Stimulated activated naive B cell treated with anti-CD40 and anti-IgM and Interleukin-4, amounts not matched to agents 10 μg/mL and 1 μg/mL and 100 μg/mL, for 72 hours (primary cell): ENCODE results near the gene FGF6.

Source experiments
- ATAC-seq, 2 donors: fragments of 150-1000 bp; cut with Tn5 transposase; replicated peaks; 2 replicates each; pipeline ENCODE4 v1.10.0; 2021; ENCODE audit warnings: moderate library complexity in 1 of 2
- DNase-seq: peaks from one replicate; pipeline ENCODE4 v3.0.0; 2021
- H3K27ac Mint-ChIP-seq: one replicate; pipeline ENCODE4 v1.8.0; 2022; ENCODE audit warnings: mild to moderate bottlenecking, mixed read lengths
- H3K27me3 Mint-ChIP-seq, 2 donors: one replicate each; pipeline ENCODE4 v1.8.0; 2022; ENCODE audit warnings: mixed read lengths in 2 of 2
- H3K36me3 Mint-ChIP-seq, 2 donors: one replicate each; pipeline ENCODE4 v1.8.0; 2022; ENCODE audit warnings: mixed read lengths in 2 of 2, mild to moderate bottlenecking in 1 of 2
- H3K4me1 Mint-ChIP-seq, 2 donors: one replicate each; pipeline ENCODE4 v1.8.0; 2022; ENCODE audit warnings: mixed read lengths in 2 of 2, mild to moderate bottlenecking in 1 of 2
- H3K4me3 Mint-ChIP-seq, 2 donors: one replicate each; pipeline ENCODE4 v1.8.0; 2022; ENCODE audit warnings: mild to moderate bottlenecking in 2 of 2, mixed read lengths in 2 of 2, moderate library complexity in 1 of 2
- H3K9me3 Mint-ChIP-seq, 2 donors: one replicate each; pipeline ENCODE4 v1.8.0; 2022; ENCODE audit warnings: mixed read lengths in 2 of 2, mild to moderate bottlenecking in 1 of 2

The FGF6 gene

DNA sequence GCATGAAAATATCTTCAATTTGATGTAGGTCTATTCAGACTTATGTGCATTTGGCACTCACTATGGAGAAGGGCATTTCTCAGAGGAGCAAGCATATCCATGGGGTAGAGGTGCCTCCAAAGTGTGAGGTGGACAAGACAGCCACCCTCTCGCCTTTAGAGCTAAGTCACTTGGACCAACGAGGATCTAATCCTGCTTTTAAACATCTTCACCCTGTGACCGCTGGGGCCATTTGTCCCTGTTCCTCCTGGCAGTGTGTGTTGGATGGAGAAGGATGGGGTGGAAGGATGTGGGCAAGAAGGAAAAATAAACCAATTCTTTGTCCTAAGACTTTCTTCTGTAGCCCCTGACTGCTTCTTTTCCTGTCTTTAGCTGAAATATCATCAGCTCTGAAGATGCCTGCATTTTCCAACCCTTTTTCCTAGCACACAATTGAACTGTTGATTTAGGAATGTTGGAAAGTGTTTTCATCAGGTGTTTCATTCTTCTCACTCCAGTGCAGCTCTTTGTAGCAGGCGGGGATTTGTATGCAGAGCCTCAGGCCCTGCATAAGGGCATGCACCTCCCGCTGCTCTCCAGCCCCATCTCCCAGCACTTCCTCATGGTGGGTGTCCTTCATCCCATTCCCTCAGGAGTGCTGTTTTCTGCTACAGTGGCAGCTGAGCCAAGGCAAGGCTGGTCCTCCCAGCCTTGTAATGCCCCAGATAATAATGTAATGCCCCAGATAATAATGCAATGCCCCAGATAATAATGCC lies 5.3 kb downstream of the FGF6 start:
- H3K9me3 Mint-ChIP-seq, result no peaks in the 10 kb centered on the region
- no peak overlapping the region for H3K4me3 Mint-ChIP-seq
- ATAC-seq, result no peak
- peaks cover 2 to 13% of the 10 kb centered on the region in 2 donors for H3K36me3 Mint-ChIP-seq
- H3K4me1 Mint-ChIP-seq, result peaks cover 53 to 83% of the 10 kb centered on the region in 2 donors
- H3K27me3 Mint-ChIP-seq, result peaks cover 0 to 2% of the 10 kb centered on the region in 2 donors
- no peak for DNase-seq
- peak overlapping the region; percentile 91 for H3K27ac Mint-ChIP-seq

DNA sequence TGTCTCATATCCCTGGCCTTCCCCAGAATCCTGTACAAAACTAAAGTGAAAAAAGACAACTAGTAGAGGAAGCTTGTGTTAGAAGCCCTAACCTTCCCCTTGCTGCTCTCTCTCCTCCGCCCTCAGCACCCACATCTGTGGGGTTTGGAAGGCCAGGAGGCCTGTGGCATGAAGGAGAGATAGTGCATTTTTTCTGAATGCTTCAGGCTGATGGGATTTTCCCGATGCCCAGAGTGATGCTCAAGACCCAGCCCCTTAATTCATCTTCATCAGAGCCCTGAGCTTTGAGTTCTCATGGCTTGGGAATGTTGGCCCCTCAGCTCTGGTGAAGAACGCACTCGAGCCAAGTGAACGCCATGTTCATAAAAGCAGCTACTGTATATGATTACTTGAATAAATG lies 5.9 kb downstream of the FGF6 start:
- Mint-ChIP-seq H3K27ac (peak overlapping the region; percentile 91), H3K4me1 (peaks cover 59 to 89% of the 10 kb centered on the region in 2 donors), H3K36me3 (peaks cover 2 to 20% of the 10 kb centered on the region in 2 donors), H3K27me3 (no peaks in the 10 kb centered on the region), H3K9me3 (no peaks in the 10 kb centered on the region), H3K4me3 (peak overlapping the region; percentile 39 to 54)
- peak; percentile 10 to 28 for ATAC-seq
- DNase-seq, result no peak

DNA sequence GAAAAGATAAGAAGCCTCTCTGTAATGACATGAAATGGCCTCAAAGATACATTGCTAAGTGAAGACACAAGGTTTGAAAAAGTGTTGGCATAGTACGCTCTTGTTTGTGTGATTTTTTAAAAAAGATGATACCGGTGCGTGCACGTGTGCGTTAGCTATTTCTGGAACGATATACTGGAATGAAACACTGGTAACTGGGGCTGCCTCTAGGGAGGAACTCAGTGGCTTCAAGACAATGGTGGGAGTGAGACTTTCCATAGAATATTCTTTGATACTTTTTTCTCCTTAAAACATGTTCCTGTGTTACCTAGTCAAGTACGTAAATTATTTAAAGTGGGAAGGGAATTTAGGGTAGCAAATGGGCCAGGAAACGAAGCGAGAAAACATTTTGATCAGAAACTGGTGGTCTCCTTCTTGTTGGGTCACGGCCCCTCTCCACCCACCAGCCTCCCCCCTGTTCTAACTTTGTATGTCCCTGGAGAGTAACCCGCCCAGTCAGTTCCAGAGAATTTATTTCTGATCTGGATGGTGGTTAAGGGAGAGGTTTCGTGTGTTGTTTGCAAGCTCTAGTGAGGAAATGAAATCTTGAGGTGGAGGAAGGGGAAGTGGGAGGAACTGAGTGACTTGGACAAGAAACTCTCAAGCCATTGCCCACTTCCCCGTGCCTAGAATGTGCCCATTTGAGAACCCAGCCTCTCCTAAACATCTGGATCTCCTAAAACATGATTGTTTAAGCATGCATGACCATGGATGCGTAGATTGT lies 6.6 kb downstream of the FGF6 start:
- peak overlapping the region; percentile 39 to 54 for H3K4me3 Mint-ChIP-seq
- H3K27me3 Mint-ChIP-seq, result no peaks in the 10 kb centered on the region
- DNase-seq (peak; percentile 79), ATAC-seq (peak; percentile 78 to 82)
- peaks cover 66 to 93% of the 10 kb centered on the region in 2 donors for H3K4me1 Mint-ChIP-seq
- no peaks in the 10 kb centered on the region for H3K9me3 Mint-ChIP-seq
- peak overlapping the region; percentile 91 for H3K27ac Mint-ChIP-seq
- H3K36me3 Mint-ChIP-seq, result peaks cover under 1 to 23% of the 10 kb centered on the region in 2 donors

DNA sequence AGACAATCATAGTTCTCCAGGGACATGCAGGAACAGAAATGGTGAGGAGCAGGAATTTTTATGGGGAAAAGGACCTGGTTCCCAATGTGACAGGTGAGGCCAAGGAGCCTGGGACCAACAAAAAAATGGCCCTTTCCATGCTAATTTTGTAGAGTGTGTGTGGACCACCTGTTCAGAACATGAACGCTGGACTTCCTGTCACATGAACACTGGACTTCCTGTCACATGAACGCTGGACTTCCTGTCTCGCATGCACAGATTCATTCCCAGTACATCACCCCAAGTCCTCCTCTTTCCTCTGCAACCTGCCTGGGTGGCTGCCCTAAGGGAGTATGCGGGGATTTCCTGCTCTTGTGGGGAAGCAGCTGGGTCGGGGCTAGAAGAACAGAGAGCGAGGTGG lies 10.1 kb downstream of the FGF6 start:
- no peak for ATAC-seq
- peak overlapping the region; percentile 96 for H3K27ac Mint-ChIP-seq
- H3K4me1 Mint-ChIP-seq, result peaks cover 63 to 85% of the 10 kb centered on the region in 2 donors
- H3K4me3 Mint-ChIP-seq, result peak overlapping the region in 1 of 2 donors; percentile 44
- no peaks in the 10 kb centered on the region for H3K27me3 Mint-ChIP-seq
- DNase-seq, result peak; percentile 11
- H3K9me3 Mint-ChIP-seq, result no peaks in the 10 kb centered on the region
- peaks cover 0 to 27% of the 10 kb centered on the region in 2 donors for H3K36me3 Mint-ChIP-seq

DNA sequence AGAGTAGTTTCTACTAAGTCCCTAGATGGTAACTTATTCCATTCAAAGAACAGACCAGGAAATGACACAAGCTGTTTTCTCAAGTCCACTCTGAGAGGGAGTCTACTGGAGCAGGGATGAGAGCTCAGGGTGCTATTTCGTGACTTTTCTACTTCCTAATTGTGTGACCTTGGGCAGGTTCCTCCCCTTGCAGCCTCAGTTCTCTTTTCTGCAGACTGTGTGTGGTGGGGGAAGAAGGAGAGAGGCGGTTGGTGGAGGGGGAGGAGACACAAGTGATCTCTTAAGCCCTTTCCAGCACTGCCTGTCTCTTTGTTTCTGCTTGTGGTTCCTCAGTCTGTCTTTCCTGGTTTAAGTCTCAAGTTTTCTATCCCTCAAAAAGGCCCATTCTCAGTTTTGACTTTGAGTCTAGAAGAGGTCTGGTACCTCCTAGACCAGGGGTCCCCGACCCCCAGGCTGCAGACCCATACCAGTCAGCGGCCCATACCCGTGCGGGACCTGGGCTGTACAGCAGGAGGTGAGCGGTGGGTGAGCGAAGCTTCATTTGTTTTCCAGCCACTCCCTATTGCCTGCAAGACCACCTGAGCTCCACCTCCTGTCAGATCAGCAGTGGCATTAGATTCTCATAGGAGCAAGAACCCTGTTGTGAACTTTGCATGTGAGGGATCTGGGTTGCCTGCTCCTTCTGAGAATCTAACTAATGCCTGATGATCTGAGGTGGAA lies 10.7 kb downstream of the FGF6 start:
- Mint-ChIP-seq H3K27ac (peak overlapping the region; percentile 96), H3K36me3 (peaks cover 0 to 27% of the 10 kb centered on the region in 2 donors), H3K4me3 (peak overlapping the region; percentile 11 to 14), H3K4me1 (peaks cover 59 to 83% of the 10 kb centered on the region in 2 donors), H3K9me3 (no peaks in the 10 kb centered on the region), H3K27me3 (no peaks in the 10 kb centered on the region)
- peak; percentile 68 for DNase-seq
- peak; percentile 71 to 79 for ATAC-seq

DNA sequence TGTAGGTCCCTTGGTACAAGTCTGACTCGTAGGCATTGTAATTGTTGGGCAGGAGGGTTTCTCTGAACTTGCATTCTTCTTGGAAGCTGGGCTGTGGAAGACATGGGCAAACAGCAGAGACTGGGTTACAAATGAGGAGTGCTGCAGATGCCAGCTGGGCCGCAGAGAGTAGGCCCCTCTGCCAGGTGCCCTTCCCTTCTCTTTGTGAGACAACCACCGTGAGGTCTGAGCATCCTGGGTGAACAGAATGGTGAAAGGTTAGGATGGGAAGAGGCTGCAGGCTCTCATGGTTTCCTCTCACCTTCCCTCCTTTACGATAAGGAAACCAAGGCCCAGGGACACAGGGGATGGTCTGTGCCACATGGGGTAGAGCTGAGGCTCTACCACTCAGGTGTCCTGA lies 11.3 kb downstream of the FGF6 start:
- Mint-ChIP-seq H3K36me3 (peaks cover 0 to 27% of the 10 kb centered on the region in 2 donors), H3K27ac (peak overlapping the region; percentile 96), H3K4me1 (peaks cover 53 to 78% of the 10 kb centered on the region in 2 donors)

DNA sequence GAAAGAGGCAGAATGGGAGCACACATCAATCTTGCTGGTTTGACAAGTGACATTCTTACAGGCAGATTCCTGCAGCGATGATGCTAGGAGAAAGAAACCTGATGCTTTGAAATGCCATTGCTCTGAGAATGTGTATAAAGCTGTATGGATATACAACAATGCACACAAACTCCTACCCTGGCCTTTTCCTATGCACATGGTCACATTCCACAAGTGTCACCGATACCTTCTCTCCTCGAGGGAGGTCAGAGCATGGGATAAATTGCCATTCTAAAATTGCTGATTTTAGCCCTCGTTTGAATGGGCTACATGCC lies 11.9 kb downstream of the FGF6 start:
- DNase-seq, result no peak
- Mint-ChIP-seq H3K4me1 (peaks cover 47 to 72% of the 10 kb centered on the region in 2 donors), H3K4me3 (no peak overlapping the region), H3K9me3 (no peaks in the 10 kb centered on the region), H3K27me3 (no peaks in the 10 kb centered on the region), H3K27ac (peak overlapping the region; percentile 96), H3K36me3 (peaks cover 0 to 27% of the 10 kb centered on the region in 2 donors)
- no peak for ATAC-seq

More for the DNA sequence above, 11.3 kb downstream of the FGF6 start:
- Mint-ChIP-seq H3K9me3 (no peaks in the 10 kb centered on the region), H3K4me3 (peak overlapping the region; percentile 11 to 14), H3K27me3 (no peaks in the 10 kb centered on the region)
- ATAC-seq, result no peak
- no peak for DNase-seq

DNA sequence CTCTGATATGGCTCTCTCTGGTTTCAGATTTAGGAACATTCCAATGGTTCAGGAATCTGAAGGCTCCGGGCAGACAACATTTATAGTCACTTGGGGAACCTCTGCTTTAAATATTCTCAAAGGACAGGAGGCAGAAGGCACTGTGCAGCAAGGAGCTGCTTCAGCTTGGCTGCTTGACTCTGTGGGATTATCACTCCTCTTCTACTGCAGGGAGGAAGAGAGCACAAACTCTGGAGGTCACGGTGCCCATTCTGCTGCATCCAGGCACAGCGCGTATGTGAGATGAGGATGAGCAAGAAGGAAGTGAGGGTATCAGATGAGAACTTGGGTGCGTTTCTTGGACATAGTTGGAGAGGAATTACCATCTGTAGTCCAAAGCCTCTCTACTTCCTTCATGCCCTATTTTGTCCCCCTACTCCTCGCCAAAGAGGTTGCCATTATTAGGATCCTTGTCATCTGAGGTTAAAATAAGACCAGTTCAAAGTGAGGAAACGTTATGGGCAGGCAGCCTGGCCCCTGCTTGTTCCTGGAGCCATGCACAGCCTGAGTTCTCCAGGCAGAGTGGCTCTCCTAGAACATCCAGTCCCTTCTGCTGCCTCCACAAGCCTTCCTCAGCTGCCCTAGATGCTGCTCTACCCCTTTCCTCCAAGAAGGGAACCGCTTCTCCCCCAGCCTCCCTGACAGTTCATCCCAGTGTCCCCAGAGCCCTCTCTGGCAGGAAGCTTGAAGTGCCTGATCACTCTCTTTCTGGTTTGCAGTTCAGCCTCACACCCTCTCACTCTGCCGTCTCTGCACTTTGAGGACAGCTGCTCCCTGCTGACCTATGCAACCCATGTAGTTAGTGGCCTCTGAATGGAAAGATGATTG lies 12.5 kb downstream of the FGF6 start:
- DNase-seq, result no peak
- Mint-ChIP-seq H3K27me3 (no peaks in the 10 kb centered on the region), H3K27ac (peak overlapping the region; percentile 90), H3K4me1 (peaks cover 43 to 66% of the 10 kb centered on the region in 2 donors), H3K36me3 (peaks cover 0 to 24% of the 10 kb centered on the region in 2 donors), H3K4me3 (no peak overlapping the region), H3K9me3 (no peaks in the 10 kb centered on the region)
- ATAC-seq, result no peak

DNA sequence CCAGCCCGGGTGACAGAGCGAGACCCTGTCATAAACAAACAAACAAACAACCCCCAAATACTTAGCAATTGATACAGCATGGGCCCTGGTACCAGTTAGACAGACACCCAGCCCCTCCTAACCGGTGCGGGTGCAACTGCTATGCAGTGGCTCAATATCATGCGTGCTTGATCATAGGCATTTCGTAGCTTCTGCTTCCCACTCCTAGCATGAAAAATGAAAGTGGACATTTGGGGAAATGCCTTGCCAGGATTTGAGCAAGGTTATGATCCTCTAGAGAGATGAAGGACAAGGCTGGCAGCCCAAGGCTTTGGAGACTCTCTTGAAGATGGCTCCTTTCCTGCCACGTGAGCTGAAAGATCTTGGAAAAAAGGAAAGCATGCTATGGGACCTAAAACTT lies 13.7 kb downstream of the FGF6 start:
- Mint-ChIP-seq H3K36me3 (peaks cover 0 to 22% of the 10 kb centered on the region in 2 donors), H3K4me1 (peaks cover 39 to 58% of the 10 kb centered on the region in 2 donors), H3K4me3 (no peak overlapping the region)

DNA sequence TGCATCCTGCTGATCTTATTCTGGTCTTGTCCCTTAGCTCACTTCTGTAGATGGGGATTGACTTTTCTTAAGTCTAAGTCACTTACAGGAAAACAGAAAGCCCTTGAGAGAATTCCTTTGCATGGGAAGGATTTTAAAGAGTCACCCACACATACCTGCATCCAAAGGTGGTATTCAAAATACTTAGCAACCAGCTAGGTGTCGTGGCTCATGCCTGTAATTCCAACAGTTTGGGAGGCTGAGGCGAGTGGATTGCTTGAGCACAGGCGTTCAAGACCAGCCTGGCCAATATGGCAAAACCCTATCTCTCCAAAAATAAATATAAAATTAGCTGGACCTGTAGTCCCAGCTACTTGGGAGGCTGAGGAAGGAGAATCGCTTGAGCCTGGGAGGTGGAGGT lies 14.2 kb downstream of the FGF6 start:
- no peak overlapping the region for H3K4me3 Mint-ChIP-seq
- no peaks in the 10 kb centered on the region for H3K27me3 Mint-ChIP-seq
- DNase-seq, result no peak
- no peaks in the 10 kb centered on the region for H3K9me3 Mint-ChIP-seq
- ATAC-seq, result no peak
- H3K27ac Mint-ChIP-seq, result no peak overlapping the region
- peaks cover 0 to 22% of the 10 kb centered on the region in 2 donors for H3K36me3 Mint-ChIP-seq
- peaks cover 36 to 58% of the 10 kb centered on the region in 2 donors for H3K4me1 Mint-ChIP-seq

More for the DNA sequence above, 13.7 kb downstream of the FGF6 start:
- H3K27me3 Mint-ChIP-seq, result no peaks in the 10 kb centered on the region
- ATAC-seq (no peak), DNase-seq (no peak)
- no peaks in the 10 kb centered on the region for H3K9me3 Mint-ChIP-seq
- H3K27ac Mint-ChIP-seq, result no peak overlapping the region

DNA sequence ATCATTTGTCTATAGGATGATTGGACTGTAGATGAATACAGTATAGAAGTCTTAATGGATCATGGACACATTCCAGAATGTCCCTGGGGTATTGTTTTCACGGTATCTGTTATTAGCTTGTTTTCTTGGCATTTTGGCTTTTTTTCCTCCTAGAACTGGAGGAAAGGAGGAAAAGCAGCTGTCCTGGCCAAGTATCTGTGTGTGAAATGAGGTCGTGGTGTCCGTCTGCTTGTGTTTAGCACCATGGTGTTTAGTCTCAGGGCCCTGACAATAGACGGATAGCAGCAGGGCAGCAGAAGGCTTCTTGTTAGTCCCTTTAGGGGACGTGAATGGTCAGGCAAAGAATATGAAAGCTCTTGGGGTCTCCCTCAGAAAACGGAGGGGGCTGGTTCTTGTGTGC lies 21.2 kb downstream of the FGF6 start:
- H3K4me1 Mint-ChIP-seq, result peaks cover 14 to 48% of the 10 kb centered on the region in 2 donors
- no peak overlapping the region for H3K4me3 Mint-ChIP-seq
- no peaks in the 10 kb centered on the region for H3K36me3 Mint-ChIP-seq
- H3K27ac Mint-ChIP-seq, result peak overlapping the region; percentile 10
- ATAC-seq, result no peak
- no peak for DNase-seq
- H3K9me3 Mint-ChIP-seq, result no peaks in the 10 kb centered on the region
- H3K27me3 Mint-ChIP-seq, result no peaks in the 10 kb centered on the region

DNA sequence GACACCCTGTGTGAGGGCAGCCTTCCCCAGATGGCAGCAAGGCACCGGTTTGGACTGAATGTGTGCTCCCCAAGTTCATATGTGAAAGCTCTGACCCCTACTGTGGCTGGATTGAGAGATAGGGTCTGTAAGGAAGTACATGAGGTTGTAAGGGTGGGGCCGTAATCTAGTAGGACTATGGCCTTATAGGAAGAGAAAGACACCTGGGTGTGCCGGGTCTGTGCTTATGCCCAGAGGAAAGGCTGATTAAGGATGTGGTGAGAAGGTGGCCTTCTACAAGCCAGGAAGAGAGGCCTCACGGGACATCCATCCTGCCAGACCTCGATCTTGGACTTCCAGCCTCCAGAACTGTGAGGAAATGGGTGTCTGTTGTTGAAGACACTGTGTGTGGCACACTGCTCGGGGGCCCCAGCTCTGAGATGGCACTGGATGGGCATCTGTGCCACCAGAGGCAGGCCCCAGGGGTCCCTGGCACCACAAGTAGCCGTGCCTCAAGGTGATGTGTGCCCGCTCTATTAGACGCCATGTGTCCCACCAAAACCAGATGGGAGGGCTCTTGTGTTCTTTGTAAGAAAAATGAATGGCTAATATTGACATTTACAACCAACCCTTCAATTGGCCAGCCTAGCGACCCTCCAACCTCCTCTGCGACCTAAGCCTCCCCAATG lies 22.0 kb downstream of the FGF6 start:
- peaks cover 15 to 48% of the 10 kb centered on the region in 2 donors for H3K4me1 Mint-ChIP-seq
- no peak overlapping the region for H3K4me3 Mint-ChIP-seq
- no peaks in the 10 kb centered on the region for H3K9me3 Mint-ChIP-seq
- DNase-seq, result no peak
- H3K27ac Mint-ChIP-seq, result peak overlapping the region; percentile 67
- no peaks in the 10 kb centered on the region for H3K36me3 Mint-ChIP-seq
- no peak for ATAC-seq
- peaks cover 4 to 5% of the 10 kb centered on the region in 2 donors for H3K27me3 Mint-ChIP-seq

DNA sequence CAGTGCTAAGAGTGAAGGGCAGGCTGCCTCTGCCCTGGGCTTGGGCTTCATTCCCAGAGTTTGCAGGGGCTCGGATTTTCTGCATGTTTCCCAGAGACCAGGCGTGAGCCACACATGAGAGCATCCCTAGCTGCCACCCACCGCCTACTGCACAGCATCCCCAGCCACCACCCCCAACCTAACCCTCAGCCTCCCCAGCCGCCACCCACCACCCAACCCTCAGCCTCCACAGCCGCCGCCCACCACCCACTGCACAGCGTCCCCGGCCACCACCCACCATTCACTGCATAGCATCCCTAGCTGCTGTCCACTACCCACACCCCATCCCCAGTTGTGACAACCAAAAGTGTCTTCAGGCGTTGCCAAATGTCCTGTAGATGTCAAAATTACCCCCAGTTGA lies 22.6 kb downstream of the FGF6 start:
- H3K27ac Mint-ChIP-seq, result no peak overlapping the region
- peaks cover 14 to 48% of the 10 kb centered on the region in 2 donors for H3K4me1 Mint-ChIP-seq
- no peak for DNase-seq
- H3K36me3 Mint-ChIP-seq, result no peaks in the 10 kb centered on the region
- peaks cover 4 to 5% of the 10 kb centered on the region in 2 donors for H3K27me3 Mint-ChIP-seq
- no peak overlapping the region for H3K4me3 Mint-ChIP-seq
- no peaks in the 10 kb centered on the region for H3K9me3 Mint-ChIP-seq
- ATAC-seq, result no peak
